ENCODE results near the gene UTS2B. TPM values are rescaled to one million over a fixed set of nuclear protein-coding genes. Genes with fewer than 3 reads are reported as not detected.

The UTS2B gene
- total RNA-seq, 1 donor from 2014 or later: 0.70 TPM

DNA sequence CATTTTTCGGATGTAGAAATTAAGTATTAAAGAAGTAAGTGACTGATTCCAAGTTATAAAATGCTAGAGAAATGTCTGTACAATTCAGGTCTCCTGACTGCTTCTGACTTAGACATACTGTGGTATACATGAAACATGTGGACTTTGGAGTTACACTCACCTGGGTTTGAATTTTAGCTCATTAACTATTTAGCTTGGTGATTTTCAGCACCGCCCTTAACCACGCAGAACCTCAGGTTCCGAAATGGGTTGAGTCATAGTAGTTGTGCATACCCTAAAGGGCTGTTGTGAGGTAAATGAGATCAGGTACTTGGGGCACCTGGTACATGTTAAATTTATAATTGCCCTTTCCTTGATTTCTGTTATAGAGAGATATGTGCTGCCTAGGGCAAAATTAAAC is 32.9 kb upstream of the UTS2B start:
- no peaks in the 10 kb centered on the region for H3K27me3 Mint-ChIP-seq (ENCODE audit: low read depth)
- no peak overlapping the region for H3K27ac Mint-ChIP-seq (ENCODE audit: unreplicated experiment)
- H3K4me1 Mint-ChIP-seq: peaks cover 5% of the 10 kb centered on the region
- H3K4me3 Mint-ChIP-seq: no peak overlapping the region
- DNase-seq (ENCODE audit: low read depth, low spot score): no peak
- TF ChIP-seq, protein P1, sequence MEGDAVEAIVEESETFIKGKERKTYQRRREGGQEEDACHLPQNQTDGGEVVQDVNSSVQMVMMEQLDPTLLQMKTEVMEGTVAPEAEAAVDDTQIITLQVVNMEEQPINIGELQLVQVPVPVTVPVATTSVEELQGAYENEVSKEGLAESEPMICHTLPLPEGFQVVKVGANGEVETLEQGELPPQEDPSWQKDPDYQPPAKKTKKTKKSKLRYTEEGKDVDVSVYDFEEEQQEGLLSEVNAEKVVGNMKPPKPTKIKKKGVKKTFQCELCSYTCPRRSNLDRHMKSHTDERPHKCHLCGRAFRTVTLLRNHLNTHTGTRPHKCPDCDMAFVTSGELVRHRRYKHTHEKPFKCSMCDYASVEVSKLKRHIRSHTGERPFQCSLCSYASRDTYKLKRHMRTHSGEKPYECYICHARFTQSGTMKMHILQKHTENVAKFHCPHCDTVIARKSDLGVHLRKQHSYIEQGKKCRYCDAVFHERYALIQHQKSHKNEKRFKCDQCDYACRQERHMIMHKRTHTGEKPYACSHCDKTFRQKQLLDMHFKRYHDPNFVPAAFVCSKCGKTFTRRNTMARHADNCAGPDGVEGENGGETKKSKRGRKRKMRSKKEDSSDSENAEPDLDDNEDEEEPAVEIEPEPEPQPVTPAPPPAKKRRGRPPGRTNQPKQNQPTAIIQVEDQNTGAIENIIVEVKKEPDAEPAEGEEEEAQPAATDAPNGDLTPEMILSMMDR (conservative IDR thresholded peaks at IDR 0.05): no peak
- H3K36me3 Mint-ChIP-seq (ENCODE audit: low read depth): peaks cover 26% of the 10 kb centered on the region
- H3K9me3 Mint-ChIP-seq: no peaks in the 10 kb centered on the region

DNA sequence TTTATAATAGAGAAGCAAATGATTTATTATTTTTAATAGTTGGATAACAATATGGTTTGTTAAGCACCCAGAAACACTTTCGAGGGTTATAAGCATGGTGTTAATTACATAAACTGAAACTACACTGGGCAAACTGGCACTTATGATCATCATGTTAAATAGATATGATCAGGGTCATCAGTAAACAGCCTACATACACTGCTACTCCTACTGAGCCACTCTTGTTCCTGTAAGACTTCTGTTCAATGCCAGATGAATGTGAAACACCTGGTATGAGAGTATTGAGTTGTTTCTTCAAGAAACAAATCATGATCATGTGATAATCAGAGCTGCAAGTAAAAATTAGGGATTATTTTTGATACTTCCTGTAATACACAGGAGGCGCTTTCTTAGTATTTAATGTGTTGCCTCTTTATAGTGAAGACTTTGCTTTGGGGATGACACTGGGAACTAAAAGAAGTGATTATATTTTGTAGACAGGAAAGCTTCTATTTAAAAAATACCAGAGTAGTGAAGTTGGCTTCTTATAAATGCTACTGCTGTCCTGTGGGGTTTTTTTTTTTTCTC is 32.3 kb upstream of the UTS2B start:
- Mint-ChIP-seq H3K9me3 (no peaks in the 10 kb centered on the region), H3K27ac (ENCODE audit: unreplicated experiment) (no peak overlapping the region), H3K4me3 (no peak overlapping the region), H3K27me3 (ENCODE audit: low read depth) (no peaks in the 10 kb centered on the region), H3K4me1 (peaks cover 5% of the 10 kb centered on the region), H3K36me3 (ENCODE audit: low read depth) (peaks cover 27% of the 10 kb centered on the region)
- no peak for DNase-seq (ENCODE audit: low read depth, low spot score)
- TF ChIP-seq, protein P1 (conservative IDR thresholded peaks at IDR 0.05): no peak

DNA sequence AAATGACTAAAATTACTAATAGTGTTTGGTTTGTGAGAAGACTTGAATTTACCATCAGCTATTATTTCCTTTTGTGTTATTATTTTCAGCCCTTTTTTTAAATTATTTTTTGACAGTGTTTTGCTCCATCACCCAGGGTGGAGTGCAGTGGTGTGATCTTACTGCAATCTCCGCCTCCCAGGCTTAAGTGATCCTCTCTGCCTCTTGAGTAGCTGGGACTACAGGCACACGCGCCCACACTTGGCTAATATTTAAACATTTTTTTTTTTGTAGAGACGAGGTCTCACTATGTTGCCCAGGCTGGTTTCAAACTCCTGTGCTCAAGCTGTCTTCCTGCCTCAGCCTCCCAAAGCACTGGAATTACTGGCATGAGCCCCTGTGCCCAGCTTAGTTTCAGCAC is 31.7 kb upstream of the UTS2B start:
- no peak for DNase-seq (ENCODE audit: low read depth, low spot score)
- TF ChIP-seq, protein P1 (conservative IDR thresholded peaks at IDR 0.05): no peak
- Mint-ChIP-seq H3K9me3 (no peaks in the 10 kb centered on the region), H3K4me1 (peaks cover 5% of the 10 kb centered on the region), H3K27me3 (ENCODE audit: low read depth) (no peaks in the 10 kb centered on the region), H3K4me3 (no peak overlapping the region), H3K27ac (ENCODE audit: unreplicated experiment) (no peak overlapping the region), H3K36me3 (ENCODE audit: low read depth) (peaks cover 27% of the 10 kb centered on the region)

DNA sequence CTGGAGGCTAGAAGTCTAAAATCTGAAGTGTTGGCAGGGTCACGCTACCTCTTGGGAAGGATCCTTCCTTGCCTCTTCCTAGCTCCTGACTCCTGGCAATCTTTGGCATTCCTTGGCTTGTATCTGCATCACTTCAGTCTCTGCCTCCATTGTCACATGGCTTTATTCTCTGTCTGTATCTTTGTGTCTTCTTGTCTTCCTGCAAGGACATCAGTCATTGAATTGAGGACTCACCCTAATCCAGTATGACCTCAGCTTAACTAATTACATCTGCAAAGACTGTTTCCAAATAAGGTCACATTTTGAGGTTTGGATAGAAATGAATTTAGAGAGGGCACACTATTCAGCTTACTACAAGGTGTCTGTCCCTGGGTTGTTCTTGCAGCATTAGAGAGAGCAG is 31.1 kb upstream of the UTS2B start:
- H3K27ac Mint-ChIP-seq (ENCODE audit: unreplicated experiment): no peak overlapping the region
- DNase-seq (ENCODE audit: low read depth, low spot score): no peak
- peaks cover 24% of the 10 kb centered on the region for H3K36me3 Mint-ChIP-seq (ENCODE audit: low read depth)
- TF ChIP-seq, protein P1 (conservative IDR thresholded peaks at IDR 0.05): no peak
- no peaks in the 10 kb centered on the region for H3K27me3 Mint-ChIP-seq (ENCODE audit: low read depth)
- H3K9me3 Mint-ChIP-seq: no peaks in the 10 kb centered on the region
- no peak overlapping the region for H3K4me3 Mint-ChIP-seq
- peaks cover 5% of the 10 kb centered on the region for H3K4me1 Mint-ChIP-seq

DNA sequence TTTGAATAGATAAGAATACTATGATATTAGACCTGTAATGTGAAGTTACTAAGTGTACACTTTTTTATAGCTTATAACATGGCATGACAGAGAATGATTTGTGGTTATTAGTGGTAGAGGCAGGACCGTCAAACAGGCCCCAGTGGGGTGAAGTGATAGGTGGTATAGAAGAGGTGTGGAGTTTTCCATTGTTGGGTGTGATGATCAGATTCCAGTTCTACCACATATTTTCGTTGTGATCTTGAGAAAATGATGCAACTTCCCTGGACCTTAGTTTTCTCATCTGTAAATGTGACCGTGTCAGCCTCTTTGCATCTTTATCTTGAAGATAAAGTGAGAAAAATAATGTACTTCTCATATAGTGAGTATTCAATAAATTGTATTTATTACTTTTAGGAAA is 30.3 kb upstream of the UTS2B start:
- no peak for DNase-seq (ENCODE audit: low read depth, low spot score)
- H3K4me1 Mint-ChIP-seq: peaks cover 5% of the 10 kb centered on the region
- no peaks in the 10 kb centered on the region for H3K9me3 Mint-ChIP-seq
- no peak overlapping the region for H3K27ac Mint-ChIP-seq (ENCODE audit: unreplicated experiment)
- H3K36me3 Mint-ChIP-seq (ENCODE audit: low read depth): peaks cover 24% of the 10 kb centered on the region
- no peaks in the 10 kb centered on the region for H3K27me3 Mint-ChIP-seq (ENCODE audit: low read depth)
- TF ChIP-seq, protein P1 (conservative IDR thresholded peaks at IDR 0.05): no peak
- no peak overlapping the region for H3K4me3 Mint-ChIP-seq

All from neural crest cell (in vitro differentiated cells).